ENCODE measurements around the gene IGFL4.

GRCh38 chr19:46032597-46033025 lies 8.2 kb downstream of the IGFL4 start:
- TF ChIP-seq CTCF (conservative IDR thresholded peaks at IDR 0.05) (no peak), ZFX (IDR thresholded peaks at IDR 0.05) (no peak)
